HG02970 (cell line): Measurements from ENCODE around the gene VWF.

Source experiments
- ATAC-seq: cut with Tn5 transposase; IDR thresholded peaks from one replicate; pipeline ENCODE4 v1.9.1; 2021; ENCODE audit warnings: mild to moderate bottlenecking, moderate library complexity, moderate number of reproducible peaks; ENCODE audit not compliant: unreplicated experiment, low FRiP score

VWF gene

DNA sequence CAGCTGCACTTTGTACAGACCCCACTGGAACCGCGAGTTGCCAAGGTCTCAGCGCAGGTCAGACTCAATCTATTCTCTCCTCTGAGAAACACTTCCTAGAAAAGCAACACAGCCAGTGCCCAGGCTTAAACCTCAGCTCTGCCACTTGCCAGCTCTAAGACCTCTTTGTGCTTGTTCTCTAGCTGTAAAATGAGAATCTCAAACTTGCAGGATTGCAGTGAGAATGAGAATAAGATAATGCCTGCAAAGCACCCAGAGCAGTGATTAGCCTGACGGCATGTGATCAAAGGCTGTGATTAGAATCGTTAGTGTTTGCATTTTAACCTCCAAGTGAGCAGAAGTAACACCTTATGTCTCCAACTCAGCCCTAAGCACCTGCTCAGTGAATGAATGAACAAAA, 200.7 kb downstream of the VWF start:
- no peak for ATAC-seq

DNA sequence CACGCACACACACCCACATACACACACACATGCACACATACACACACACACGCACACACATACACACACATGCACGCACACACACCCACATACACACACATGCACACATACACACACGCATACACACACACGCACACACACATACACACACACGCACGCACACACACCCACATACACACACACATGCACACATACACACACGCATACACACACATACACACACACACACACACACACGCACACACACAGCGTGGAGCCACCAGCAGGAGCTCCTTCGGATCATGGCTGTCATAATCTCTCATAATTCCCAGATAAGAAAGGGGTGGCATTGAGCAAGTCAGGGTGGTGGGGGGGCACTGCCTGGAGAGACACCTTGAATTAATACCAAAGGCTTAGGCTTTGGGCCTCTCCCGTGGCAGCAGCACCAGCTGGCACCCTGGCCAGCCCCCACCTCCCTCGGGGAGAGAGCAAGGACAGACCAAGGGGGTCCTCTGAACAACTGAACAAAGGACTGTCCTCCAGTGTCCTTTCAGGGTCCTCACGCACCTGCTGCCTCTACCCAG, 201.3 kb downstream of the VWF start:
- ATAC-seq, result no peak

DNA sequence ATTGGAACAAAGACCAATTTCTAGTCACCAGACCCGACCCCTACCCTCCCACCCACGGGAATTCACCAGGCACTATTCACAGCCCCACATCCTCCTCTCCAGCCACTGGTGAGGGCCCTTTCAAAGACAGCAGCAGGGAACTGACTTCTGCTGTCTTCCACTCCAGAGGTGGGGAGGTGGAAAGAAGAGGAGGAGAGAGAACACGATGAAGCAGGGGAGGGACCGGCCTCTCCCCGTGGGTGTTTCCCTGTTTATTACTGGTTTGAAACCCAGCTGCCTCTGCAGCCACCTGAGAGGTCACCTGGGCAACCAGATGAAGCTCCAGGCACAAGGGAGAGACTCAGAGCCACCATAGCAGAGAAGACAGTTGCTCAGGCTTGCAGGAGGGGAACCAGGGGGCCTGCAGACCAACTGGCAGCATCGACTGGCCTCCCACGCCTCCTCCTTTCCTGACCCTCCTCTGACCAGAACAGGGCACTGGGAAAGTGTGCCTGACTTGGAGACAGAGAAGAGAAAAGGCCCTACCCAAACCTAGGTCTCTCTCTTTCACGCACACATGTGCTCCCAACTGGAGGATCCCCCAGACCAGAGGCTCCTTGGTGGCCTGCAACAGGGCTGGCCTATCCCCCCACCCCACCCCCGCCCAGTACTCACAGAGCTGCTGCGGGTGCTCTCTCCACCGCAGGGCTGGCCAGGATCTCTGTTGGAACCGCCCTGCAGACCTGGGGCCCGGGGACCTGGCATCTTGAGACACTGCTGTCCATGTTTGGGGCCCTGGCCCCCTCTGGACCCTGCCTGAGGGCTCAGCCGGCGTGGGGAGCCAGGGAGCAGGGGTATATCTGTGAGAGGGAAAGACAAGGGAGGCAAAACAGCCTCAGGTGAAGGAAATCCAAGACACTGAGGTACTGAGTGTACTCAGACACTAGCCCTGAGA, 202.2 kb downstream of the VWF start:
- no peak for ATAC-seq

DNA sequence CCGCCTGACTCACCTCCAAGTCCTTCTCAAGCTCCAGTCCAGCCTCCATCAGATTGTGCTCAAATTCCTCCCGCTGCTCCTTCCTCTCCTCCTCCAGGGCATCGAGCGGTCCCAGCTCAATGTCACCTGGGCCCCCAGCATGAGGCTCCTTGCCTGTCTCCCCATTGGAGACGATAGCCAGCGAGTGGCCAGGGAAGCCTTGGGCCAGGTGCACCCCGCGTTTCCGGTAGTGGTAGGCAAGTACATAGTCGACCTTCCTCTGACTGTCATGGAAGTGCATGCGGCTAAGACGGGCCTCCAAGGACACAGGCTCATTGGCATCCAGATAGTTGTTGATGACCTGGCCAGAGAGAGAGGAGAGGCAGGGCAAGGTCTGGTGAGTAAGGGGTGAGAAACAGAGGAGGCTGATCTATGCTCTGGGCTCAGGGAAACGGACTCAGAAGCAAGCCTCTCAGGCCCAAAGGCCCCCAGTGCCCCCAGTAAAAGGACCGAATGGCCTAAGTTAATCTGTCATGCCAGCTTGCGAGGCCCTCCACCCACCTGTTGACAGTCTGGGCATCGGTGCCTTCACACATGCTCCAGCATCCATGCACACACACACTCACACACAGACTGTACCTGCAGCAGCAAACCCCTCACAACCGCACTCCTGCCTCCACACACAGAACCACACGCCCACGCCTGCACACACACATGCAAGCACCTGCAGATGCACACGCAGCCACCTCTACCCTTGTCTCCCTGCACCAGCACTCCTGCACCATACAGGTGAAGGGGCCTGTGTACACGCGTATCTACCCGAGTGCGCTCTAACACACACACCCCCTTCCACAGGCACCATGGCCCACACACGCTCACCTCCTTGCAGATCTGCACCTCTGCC, 203.2 kb downstream of the VWF start:
- ATAC-seq, result no peak

DNA sequence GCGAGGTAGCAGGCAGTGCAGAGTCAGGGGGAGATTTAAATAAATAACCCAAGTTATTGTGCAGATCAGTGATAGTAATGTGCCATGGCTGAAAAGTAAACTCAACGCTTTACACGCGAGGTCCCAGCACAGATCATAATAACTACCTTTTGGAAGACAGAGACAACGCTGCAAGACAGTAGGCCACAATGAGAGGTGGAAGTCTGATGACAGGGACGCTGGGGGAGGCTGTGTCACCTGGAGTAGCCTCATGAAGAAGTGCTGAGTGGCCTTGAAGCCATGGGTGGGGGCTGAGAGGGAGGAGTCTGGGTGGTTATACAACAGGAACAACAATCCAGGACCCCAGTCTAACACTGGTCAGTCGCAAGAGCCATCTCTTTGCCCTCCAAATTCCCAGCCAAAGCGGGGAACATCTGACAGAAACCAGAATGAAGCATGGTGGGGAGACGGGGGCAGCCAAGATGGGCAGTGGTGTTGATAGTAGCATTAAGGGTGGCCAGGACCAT, 207.6 kb downstream of the VWF start:
- ATAC-seq, result no peak

DNA sequence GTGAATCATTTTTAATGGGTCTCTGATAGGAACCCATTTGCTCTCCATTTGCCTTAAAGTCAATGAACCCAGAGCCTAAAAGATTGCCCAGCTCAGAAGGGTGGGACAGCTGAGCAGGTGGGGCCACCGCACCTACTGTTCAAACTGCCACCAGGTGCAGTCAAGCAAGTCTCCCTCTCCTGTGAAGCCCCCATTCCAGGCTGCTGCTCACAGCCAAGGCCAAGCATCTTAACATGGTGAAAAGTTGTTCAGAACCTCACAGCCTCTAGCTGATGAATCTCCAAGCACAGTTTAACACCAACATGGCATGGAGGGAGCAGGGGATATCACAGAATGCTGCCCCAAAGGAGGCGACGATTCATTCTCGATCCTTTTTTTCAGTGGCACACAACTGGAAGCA, 209.0 kb downstream of the VWF start:
- ATAC-seq, result no peak

DNA sequence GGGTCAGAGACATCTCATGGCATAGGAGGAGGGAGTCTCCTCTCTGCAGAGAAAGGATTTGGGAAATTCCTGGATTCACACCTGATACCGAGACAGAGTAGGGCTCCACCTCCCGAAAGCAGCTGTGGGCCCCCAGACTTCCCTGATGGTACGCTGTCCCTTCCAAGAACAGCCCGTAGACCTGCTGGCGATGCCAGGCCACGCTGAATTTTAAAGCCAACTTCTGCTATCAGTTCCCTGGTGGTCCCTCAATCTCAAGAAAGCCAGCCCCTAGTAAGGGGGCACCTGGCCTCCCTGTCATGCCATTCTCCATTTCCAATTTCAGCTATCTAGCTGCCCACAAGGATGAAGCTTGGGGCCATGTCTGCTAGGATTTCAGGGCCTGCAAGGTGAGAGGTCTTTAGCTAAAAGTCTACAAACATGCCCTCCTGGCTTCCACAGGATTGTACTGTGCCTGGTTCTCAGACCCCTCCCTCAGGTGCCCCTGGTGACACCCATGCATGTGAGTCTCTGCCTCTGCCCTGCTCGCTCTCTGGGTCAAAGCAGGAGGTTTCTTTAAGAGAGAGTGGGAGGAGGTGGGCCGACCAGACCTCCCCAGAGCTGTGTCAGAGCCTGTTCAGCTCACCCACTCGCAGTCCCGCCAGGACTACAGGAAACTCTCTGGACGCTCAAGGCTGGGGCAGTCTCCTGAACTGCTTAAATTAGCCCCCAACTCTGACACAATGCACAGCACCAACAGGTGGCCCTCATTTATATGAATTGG, 209.9 kb downstream of the VWF start:
- ATAC-seq, result no peak

DNA sequence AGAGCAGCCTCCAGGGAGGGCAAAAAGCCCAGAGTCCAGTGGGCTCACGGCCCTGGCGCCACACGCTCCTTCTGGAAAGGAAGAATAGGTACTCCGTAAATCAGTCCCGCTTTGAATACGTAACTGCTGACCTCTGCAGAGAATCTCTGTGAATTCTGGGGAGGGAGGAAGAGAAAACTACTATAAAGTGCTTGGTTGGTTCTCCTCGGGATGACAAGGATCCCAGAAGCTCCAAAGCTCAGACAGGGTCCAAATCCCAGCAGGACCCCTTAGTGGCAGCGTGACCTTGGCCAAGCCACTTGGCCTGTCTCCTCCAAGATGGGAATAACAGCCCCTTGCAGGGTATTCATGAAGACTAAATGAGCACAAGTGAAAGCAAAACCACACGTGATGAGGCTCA, 211.1 kb downstream of the VWF start:
- ATAC-seq, result no peak

DNA sequence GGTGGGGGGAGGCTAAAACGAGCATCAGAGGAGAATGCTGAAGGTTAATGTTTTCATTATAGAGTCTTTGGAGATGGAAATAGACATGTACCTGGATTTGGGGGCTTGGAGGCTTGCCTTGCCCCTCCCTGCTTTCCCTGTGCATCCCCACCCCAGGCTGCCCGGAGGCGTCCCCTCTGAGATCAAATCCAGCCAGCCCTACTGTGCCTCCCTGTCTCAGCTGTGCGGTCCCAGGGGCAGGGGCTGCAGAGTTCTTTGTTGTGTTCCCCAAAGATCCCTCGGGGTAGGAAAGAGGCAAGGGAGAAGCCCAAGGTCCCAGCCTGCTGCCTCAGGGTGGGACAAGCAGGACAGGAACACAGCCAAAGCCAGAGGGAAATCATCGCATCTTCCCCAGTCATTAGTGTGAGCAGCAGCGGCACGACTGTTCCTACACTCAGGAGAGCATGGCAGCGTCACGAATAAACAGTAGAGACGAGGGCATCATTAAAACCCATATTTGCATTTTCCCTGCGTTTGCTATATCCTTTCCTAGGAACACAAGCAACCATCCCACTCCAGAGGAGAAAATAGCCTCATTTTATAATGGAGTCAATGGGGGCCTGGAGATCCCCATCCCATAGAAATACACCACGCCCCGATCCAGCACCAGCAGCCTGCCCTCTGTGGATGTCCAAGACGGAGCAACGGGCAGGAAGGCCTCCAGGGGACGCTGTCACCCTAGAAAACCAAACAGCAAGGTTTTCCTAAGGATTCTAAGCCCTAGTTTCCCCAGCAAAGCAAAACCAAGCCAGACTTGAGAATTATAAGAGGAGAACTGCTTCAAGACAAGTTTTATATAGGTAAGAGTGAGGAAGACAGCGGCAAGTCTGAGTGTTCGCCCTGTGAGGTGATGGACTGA, 211.8 kb downstream of the VWF start:
- ATAC-seq, result no peak

DNA sequence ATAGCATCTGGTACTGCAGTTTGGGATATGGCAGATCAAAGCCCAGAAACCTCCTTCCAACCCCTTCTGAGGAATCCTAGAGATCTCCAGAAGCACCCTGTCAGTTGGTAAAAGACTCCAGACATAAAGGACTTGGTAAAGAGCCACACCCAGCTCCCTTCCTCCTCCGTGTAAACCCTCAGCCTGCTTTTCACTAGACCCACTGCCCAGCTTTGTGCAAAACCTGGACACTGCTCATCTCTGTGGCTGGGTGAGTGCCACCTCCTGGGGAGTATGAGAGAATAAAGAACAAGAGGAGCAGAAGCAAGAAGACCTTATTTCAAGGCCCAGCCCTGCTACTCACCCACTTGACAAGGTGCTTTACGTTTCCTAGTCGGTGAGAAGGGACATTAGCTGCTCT, 212.5 kb downstream of the VWF start:
- no peak for ATAC-seq

DNA sequence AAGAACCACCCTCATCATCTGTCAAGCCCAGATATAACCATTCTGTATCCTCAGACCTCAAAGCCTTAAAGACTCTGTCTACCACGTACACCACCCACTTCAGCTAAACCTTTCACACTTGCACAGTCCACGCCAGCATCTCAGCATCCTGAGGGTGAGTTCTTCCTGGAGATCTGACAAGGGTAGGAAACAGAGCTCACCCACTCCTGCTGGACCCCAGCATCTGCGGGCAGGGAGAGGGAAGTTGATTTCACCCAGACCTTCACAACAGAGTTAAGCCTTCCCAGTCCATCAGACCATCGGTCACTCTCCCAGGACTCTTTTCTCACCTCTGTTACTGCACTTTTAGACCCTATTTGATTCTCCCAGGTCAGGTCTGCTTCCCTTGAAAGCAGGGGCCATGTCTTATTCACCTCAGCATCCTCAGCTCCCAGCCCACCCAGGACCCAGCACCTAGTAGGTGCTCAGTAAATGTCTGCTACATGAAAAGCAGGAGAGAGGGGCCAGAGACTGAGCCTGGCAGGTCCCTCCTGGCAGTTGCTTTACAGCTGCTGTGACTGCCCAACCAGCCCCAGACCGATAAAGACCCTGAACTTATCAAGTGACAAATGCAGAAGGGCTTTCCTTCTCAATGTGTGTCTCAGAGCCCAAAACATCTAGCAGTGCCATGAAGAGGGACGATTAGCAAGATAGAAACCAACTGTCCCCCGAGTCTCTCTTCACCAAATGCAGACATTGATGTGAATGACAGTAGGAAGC, 213.5 kb downstream of the VWF start:
- ATAC-seq, result no peak

DNA sequence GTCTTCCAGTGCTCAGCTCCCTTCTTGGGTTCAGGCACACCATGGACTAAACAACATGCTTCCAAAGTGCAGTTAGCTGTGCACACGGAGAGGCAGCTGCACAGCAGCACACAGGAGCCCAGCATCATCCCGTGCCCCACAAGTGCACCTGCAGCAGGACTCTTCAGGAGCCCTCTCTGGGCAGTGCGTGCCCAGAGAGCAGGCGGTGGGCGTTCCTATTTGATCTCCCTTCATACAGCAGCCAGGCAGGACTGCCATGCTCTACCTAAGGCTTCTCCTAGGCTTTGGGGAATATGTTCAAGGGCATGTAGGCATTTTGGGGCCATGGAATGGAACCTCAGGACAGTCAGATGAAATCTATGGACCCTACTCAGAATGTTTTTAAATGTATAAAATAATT, 214.9 kb downstream of the VWF start:
- ATAC-seq, result no peak

DNA sequence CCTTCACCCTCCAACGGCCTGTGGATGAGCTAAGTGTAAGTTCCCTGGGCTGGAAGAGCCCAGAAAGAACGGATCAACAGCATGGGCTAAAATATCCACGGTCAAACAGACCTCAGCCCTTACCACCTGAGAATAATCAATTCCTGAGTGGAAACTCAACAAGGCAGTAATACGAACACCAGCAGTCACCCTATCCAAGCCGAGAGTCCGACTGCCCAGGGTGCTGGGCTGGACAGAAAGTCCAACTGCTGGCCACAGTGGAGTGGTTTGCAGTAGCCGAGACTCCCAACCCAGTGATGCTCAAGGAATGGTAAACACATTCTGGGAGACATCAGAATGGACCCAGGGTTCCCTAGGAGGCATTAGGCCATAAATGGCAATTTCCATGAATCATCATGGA, 216.2 kb downstream of the VWF start:
- no peak for ATAC-seq

DNA sequence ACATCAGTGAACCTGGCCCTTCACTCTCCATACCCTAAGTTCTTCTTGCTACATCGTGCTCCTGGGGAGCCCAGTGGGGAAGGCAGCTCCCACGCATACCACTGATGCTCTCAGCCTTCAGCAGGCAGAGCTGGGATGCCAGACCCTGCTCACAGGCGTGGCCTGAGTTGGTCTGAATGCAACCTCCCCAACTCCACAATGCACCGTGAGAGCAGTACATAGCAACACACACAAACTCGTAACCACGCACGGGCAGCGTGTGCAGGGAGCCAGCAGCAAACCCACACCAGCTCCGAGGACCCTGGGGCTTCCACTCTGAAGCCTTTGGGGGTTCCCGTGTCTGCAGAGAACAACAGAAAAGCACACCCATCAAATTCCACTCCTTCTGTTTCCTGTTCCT, 216.7 kb downstream of the VWF start:
- ATAC-seq, result no peak

DNA sequence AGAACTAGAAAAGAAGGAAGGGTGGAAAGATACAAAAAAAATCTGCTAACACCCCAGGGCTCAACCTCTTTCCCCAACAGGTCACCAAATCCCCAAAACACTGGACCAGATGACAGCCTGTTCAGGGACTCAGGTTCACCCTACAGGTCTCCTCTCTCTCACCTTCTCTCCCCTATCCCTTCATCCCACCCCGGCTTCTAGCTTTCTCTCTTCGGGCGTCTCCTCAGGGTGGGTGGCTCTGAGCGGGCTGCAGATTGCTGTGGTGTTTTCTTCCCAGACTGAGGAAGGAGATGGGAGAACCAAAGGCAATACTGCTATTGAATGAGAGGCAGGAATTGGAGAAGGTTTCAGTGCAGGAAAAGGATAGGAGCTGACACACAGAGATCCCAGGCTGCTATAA, 218.7 kb downstream of the VWF start:
- ATAC-seq, result no peak

DNA sequence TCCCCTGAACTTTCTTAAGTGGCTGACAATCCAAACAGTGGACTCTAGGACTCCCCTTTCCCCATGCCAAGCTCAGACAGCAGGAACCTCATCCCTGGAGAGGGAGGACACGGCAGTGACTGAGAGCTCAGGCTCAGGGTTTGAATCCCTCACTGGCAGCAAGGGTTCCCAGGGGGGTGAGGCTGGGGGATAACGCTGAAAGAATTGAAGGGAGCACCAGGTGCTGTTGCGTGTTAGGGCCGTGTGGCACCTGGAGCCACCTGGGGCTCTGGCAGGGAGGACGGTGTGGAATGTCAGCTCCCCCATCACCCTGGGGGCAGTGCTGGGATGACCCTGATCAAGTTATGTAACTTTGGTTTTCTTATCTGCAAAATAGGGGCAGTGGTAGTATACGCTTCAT, 219.5 kb downstream of the VWF start:
- ATAC-seq, result no peak

DNA sequence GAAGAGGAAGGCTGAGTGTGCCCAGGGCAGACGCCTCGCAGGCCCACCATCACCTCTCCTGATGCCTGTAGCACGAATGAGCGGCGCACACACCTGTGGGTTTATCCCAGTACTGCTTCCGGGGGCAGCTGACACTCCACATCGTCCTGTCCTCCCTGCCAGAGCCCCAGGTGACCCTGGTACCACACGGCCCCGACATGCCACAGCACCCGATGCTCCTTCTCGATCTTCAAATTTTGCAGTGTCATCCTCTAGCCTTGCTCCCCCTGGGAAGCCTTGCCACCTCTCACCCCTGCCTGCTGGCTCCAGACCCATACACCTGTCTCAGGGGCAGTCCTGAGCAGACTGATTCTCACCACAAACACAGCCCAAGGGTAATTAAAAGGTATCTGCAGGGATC, 220.0 kb downstream of the VWF start:
- no peak for ATAC-seq

DNA sequence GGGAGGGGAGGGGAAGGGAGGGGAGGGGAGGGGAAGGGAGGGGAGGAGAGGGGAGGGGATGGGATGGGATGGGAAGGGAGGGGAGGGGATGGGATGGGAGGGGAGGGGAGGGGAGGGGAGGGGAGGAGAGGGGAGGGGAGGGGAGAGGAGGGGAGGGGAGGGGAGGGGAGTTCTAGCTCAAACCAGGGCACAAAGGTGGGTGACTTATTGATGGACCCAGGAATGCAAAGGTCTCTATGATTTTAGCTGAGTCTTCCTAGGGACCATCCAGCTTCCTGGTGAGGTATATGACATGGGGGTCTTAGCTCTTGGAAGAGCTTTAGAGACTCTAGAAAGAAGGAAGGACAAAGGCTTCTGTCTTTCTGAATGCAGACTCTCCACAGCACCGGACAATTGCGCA, 221.7 kb downstream of the VWF start:
- ATAC-seq, result no peak

DNA sequence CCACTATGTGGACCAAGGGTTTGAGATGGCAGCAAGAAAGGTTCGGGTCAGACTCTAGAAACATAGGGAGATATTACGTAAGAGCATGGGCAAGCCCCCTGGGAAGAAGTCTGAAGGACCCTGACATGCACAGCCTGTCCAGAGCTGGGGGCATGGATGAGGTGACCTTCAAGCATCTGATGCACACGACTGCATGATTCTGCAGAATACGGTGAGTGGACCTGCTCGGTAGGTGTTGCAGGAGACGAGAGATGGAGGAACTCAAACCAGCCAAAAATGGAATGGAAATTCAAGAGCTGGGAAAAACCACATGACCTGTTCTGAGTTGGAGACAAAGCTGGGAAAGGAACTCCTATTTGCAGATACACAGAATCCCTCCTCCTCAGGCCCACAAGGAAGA, 223.1 kb downstream of the VWF start:
- no peak for ATAC-seq
